ENCODE results near the gene XYLT1. TPM values are rescaled to one million over a fixed set of nuclear protein-coding genes. Genes with fewer than 3 reads are reported as not detected.

Gene XYLT1
- total and polyA plus RNA-seq, 2 of the 8 experiments (the other 6 are each of a cell fraction or from before 2014, with no cell fraction given), result 6.6 to 25.4 TPM

- Histone ChIP-seq H2AK5ac (ENCODE audit: low read depth, low read length) (no peak overlapping the region), H4K91ac (replicated peaks; ENCODE audit: insufficient read length, low read length) (no peak overlapping the region), H4K20me1 (replicated peaks in 1 of 2; ENCODE audit: control insufficient read depth in 1 of 2, insufficient read depth in 2 of 2, low read length in 2 of 2) (peaks cover 0 to 4% of the 10 kb centered on the region in 2 experiments), H2BK15ac (ENCODE audit: low read length) (no peak overlapping the region), H3K79me1 (ENCODE audit: low read depth, low read length) (peaks cover 5% of the 10 kb centered on the region), H3K27me3 (replicated peaks in 1 of 4; ENCODE audit: control insufficient read depth in 3 of 4, extremely low read depth in 1 of 4, insufficient read depth in 3 of 4, low read length in 3 of 4) (no peaks in the 10 kb centered on the region), H4K5ac (ENCODE audit: insufficient read length, low read depth, low read length) (no peak overlapping the region), H3K23me2 (ENCODE audit: low read depth, low read length) (no peaks in the 10 kb centered on the region), H2BK20ac (ENCODE audit: low read length) (no peak overlapping the region), H2BK12ac (ENCODE audit: low read depth, low read length) (no peak overlapping the region), H2BK5ac (ENCODE audit: low read depth, low read length) (no peak overlapping the region), H3K4me2 (ENCODE audit: insufficient read depth in 1 of 2, low read depth in 2 of 2, low read length in 2 of 2) (no peak overlapping the region), H3K23ac (ENCODE audit: insufficient read length) (no peak overlapping the region), H3K4ac (replicated peaks; ENCODE audit: insufficient read length, low read depth, low read length) (no peak overlapping the region), H3K36me3 (ENCODE audit: control insufficient read depth in 2 of 4, insufficient read depth in 4 of 4, low read length in 3 of 4) (no peaks in the 10 kb centered on the region), H3K56ac (replicated peaks; ENCODE audit: insufficient read length, low read depth, low read length) (no peak overlapping the region), H3K14ac (ENCODE audit: insufficient read length) (no peak overlapping the region), H3K79me2 (ENCODE audit: control insufficient read depth in 1 of 2, insufficient read depth in 2 of 2, low read length in 2 of 2) (peaks cover 0 to 11% of the 10 kb centered on the region in 2 experiments; a peak in 2 of 4 replicates), H2AFZ (ENCODE audit: low read length) (no peak overlapping the region), H3K27ac (ENCODE audit: low read depth, low read length) (no peak overlapping the region), H2BK120ac (replicated peaks; ENCODE audit: low read depth, low read length) (no peak overlapping the region), H3K4me1 (replicated peaks in 1 of 4; ENCODE audit: control insufficient read depth in 3 of 4, insufficient read depth in 4 of 4, low read length in 3 of 4) (peaks cover 0 to 13% (median 11%) of the 10 kb centered on the region in 4 experiments; a peak in 4 of 7 replicates), H3K9me3 (ENCODE audit: insufficient read depth in 2 of 2, low read depth in 1 of 2, low read length in 1 of 2) (no peaks in the 10 kb centered on the region), H4K8ac (ENCODE audit: extremely low read depth, insufficient read depth, low read length) (no peak overlapping the region), H3K4me3 (ENCODE audit: extremely low read depth in 1 of 4, insufficient read depth in 2 of 4, low read depth in 3 of 4, low read length in 4 of 4) (no peak overlapping the region), H3K9ac (replicated peaks in 1 of 4; ENCODE audit: extremely low read depth in 1 of 4, low read depth in 3 of 4, low read length in 3 of 4) (no peak overlapping the region), H3K18ac (ENCODE audit: extremely low read depth, low read length) (no peak overlapping the region)
- FAIRE-seq (no peak), DNase-seq (ENCODE audit: low read depth in 1 of 2, low spot score in 2 of 2) (no peak)
- 83% methylated on average over 12 of the region's 13 CpGs; no CpG with 5 or more reads in 1 of the 2 experiments for WGBS, 2 experiments (ENCODE audit: extremely low coverage in 1 of 2, insufficient coverage in 1 of 2, insufficient read length in 1 of 2, insufficient replicate concordance in 2 of 2, low coverage in 1 of 2, low lambda C conversion rate in 2 of 2, missing lambda C conversion rate in 1 of 2)
- ChIA-PET CTCF (ENCODE audit: partially characterized antibody) (interaction anchor here (1.4 kb wide), 1 partner anchor 12 kb away, joined by 3 read pairs; no protein-coding TSS in a partner anchor), POLR2A (ENCODE audit: partially characterized antibody) (no interaction called here)
- TF ChIP-seq ZNF274 (IDR thresholded peaks at IDR 0.05; ENCODE audit: borderline replicate concordance, extremely low read depth, low read length), result no peak
- TF ChIP-seq USF2 (IDR thresholded peaks at IDR 0.05; ENCODE audit: low read length), result no peak
- no peak for TF ChIP-seq SAP30 (IDR thresholded peaks at IDR 0.05; ENCODE audit: insufficient read depth, insufficient replicate concordance, low read length)
- no peak for TF ChIP-seq CBX8 (IDR thresholded peaks at IDR 0.05; ENCODE audit: borderline replicate concordance, low read depth, low read length)
- TF ChIP-seq YY1 (IDR thresholded peaks at IDR 0.05; ENCODE audit: low read depth, low read length), result no peak
- no peak for TF ChIP-seq PHF8 (conservative IDR thresholded peaks at IDR 0.05; ENCODE audit: low read depth, low read length)
- no peak for TF ChIP-seq EP300 (IDR thresholded peaks at IDR 0.05; ENCODE audit: borderline replicate concordance in 1 of 2, low read depth in 2 of 2, low read length in 2 of 2)
- no peak for TF ChIP-seq SIN3A (conservative IDR thresholded peaks at IDR 0.05 in 1 of 2, IDR thresholded peaks at IDR 0.05 in 1 of 2; ENCODE audit: low read depth in 1 of 2, low read length in 2 of 2)
These were observed 33.5 kb downstream of the XYLT1 start for GRCh38 chr16:17437127-17437720.

Measured in H1 (cell line).